HAP-1 (cell line): ENCODE results near the gene NTNG2.
"Not testable (repeated sequence)": the region's sequence is repeated elsewhere in the genome, so short reads cannot be mapped to it uniquely, and the experiment has no call there.

Experiments used
- DNase-seq, 2 experiments: peaks; one replicate each; pipeline ENCODE4 v3.0.0-alpha.2; 2016 to 2020; ENCODE audit warnings: low spot score in 2 of 2
- H3K27me3 ChIP-seq: fragments of 250-450 bp; sonication (Bioruptor Pico); 2 replicates; pipeline ENCODE4 v1.5.1; 2020; ENCODE audit warnings: low read depth, mild to moderate bottlenecking, moderate library complexity
- H3K36me3 ChIP-seq: fragments of 250-450 bp; sonication (Bioruptor Pico); replicated peaks from 2 replicates; pipeline ENCODE4 v1.5.1; 2020; ENCODE audit warnings: mild to moderate bottlenecking
- H3K4me1 ChIP-seq: fragments of 250-450 bp; sonication (Bioruptor Pico); 2 replicates; pipeline ENCODE4 v1.5.1; 2020; ENCODE audit warnings: mild to moderate bottlenecking
- H3K4me3 ChIP-seq: fragments of 250-450 bp; sonication (Bioruptor Pico); 2 replicates; pipeline ENCODE4 v1.5.1; 2020; ENCODE audit warnings: mild to moderate bottlenecking, moderate library complexity
- H3K9me3 ChIP-seq: fragments of 250-450 bp; sonication (Bioruptor Pico); 2 replicates; pipeline ENCODE4 v1.5.1; 2020; ENCODE audit warnings: mild to moderate bottlenecking, moderate library complexity
- in situ Hi-C: fragments of 300-500 bp; cut with MboI; formaldehyde crosslinking; loops from 3 replicates; pipeline ENCODE4 v1.14.3; 2020; ENCODE audit warnings: low sequenced_read_pairs, inconsistent platforms, mixed read lengths

The NTNG2 gene

GRCh38 chr9:132268725-132269352 lies 107.0 kb downstream of the NTNG2 start:
- DNase-seq, result peak; percentile 70 to 82
- Histone ChIP-seq H3K36me3 (peaks cover 60% of the 10 kb centered on the region), H3K4me3 (no peak overlapping the region), H3K9me3 (no peaks in the 10 kb centered on the region), H3K4me1 (no peaks in the 10 kb centered on the region), H3K27me3 (no peaks in the 10 kb centered on the region)
- in situ Hi-C loops, result no loop called here

DNA sequence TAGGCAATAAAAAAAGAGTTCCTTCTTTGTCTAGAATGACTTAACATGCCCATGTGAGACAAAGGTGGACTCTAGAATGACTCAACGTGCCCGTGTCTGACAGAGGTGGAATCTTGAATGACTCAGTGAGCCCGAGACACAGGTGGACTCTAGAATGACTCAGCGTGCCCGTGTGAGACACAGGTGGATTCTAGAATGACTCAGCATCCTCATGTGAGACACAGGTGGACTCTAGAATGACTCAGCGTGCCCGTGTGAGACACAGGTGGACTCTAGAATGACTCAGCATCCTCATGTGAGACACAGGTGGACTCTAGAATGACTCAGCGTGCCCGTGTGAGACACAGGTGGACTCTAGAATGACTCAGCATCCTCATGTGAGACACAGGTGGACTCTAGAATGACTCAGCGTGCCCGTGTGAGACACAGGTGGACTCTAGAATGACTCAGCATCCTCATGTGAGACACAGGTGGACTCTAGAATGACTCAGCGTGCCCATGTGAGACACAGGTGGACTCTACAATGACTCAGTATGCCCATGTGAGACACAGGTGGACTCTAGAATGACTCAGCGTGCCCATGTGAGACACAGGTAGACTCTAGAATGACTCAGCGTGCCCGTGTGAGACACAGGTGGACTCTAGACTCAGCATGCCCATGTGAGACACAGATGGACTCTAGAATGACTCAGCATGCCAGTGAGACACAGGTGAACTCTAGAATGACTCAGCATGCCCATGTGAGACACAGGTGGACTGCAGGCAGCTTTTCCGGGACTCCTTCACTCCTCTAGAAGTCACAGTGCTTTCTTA lies 108.1 kb downstream of the NTNG2 start:
- H3K27me3 ChIP-seq, in situ Hi-C loops, H3K9me3 ChIP-seq, DNase-seq, H3K4me1 ChIP-seq, H3K4me3 ChIP-seq: not testable (repeated sequence)
- H3K36me3 ChIP-seq, result peaks cover 55% of the 10 kb centered on the region

DNA sequence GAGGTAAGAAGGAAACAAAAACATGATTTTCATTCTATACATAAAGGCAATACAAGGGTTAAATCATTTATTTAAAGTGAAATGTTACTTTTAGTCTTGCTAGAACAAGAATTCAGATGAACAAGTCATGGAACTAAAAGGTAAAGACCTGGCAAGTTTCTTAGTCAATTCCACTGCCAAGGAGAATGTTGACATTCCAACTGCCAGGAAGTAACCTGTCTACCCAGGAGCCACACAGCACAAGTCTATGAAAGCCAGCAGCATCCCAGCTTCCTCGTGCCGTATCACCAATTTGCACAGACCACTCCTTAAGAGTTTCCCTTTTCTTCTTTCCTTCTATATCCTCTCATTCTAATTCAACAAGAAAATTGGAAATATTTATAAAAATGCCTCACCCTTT lies 113.0 kb downstream of the NTNG2 start:
- Histone ChIP-seq H3K27me3 (no peaks in the 10 kb centered on the region), H3K9me3 (no peaks in the 10 kb centered on the region), H3K4me3 (no peak overlapping the region), H3K4me1 (no peaks in the 10 kb centered on the region), H3K36me3 (peaks cover 71% of the 10 kb centered on the region)
- in situ Hi-C loops, result no loop called here
- DNase-seq, result no peak

DNA sequence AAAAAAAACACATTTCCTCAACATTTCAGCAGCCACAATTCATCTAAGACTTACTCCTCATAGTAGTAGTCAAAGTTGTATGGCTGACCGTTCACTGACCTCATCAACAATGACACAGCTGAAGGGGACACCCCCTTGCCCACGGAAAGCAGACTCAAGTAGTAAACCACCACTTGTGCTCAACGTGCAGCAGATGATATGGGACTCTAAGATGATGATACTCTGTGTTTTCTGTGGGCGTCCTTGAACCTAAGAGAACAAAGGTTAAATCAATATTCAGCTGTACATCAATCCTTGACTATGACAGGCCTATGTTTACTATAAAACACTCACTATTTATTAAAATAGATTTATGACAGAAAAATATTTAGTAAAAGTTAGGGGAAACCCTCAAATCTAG lies 121.3 kb downstream of the NTNG2 start:
- no peak overlapping the region for H3K4me3 ChIP-seq
- no peaks in the 10 kb centered on the region for H3K4me1 ChIP-seq
- no peaks in the 10 kb centered on the region for H3K27me3 ChIP-seq
- H3K9me3 ChIP-seq, result no peaks in the 10 kb centered on the region
- peaks cover 74% of the 10 kb centered on the region for H3K36me3 ChIP-seq
- in situ Hi-C loops, result no loop called here
- no peak for DNase-seq

DNA sequence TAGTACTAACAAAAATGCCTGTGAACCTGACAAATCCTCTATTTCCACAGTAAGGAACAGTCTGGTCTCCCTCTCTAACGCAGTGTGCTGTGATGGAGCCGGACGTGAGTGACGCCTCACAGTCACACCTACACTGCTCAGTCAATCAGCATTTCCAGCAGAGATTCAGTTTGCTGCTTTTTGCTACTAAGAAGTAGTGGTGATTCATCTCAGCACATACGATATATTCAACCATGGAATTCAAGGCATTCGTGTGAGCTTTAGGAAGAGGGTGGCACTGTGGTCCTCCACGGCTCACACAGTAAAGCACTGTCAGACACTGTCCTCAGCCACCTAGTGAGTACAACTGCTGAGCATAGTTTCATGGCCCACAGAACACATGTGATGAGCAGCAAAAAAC lies 122.0 kb downstream of the NTNG2 start:
- H3K4me3 ChIP-seq, result no peak overlapping the region
- in situ Hi-C loops, result no loop called here
- no peaks in the 10 kb centered on the region for H3K27me3 ChIP-seq
- H3K9me3 ChIP-seq, result no peaks in the 10 kb centered on the region
- peaks cover 70% of the 10 kb centered on the region for H3K36me3 ChIP-seq
- DNase-seq, result no peak
- H3K4me1 ChIP-seq, result no peaks in the 10 kb centered on the region

DNA sequence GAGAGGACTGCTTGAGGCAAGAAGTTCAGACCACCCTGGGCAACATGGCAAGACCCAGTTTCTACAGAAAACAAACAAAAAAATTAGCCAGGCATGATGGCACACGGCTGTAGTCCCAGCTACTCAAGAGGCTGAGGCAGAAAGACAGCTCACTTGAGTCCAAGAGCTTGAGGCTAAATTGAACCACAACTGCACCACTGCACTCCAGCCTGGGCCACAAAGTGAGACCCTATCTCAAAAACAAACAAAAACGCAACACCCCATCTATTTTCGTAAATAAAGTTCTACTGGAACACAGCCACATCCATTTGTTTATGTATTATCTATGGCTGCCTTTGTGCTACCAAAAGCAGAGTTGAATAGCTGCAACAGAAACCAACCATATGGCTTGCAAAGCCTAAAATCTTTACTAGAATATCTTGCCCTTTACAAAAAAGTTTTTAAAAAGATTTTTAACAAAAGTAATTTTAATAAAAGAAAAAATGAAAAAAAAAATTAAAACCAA lies 125.5 kb downstream of the NTNG2 start:
- no peaks in the 10 kb centered on the region for H3K27me3 ChIP-seq
- H3K36me3 ChIP-seq, result peaks cover 43% of the 10 kb centered on the region
- no peaks in the 10 kb centered on the region for H3K4me1 ChIP-seq
- no peak for DNase-seq
- in situ Hi-C loops, result no loop called here
- no peak overlapping the region for H3K4me3 ChIP-seq
- H3K9me3 ChIP-seq, result no peaks in the 10 kb centered on the region

DNA sequence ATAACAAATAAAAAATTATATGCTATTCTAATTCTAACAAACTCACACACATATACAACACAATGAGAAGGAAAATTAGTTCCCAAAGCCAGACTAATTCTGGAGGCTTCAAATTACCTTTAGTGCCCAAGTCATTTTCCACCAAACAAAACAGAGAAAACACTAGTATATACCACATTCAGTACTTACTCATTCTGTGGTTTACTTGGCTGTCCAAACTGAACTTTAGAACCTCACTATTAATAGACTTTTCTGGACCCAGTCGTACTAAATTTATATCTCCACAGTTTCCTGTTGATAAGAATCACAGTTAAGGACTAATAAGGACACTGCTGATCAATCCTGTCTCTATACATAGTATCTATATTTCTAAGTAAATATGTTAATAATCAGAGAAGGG lies 126.5 kb downstream of the NTNG2 start:
- no peaks in the 10 kb centered on the region for H3K4me1 ChIP-seq
- H3K36me3 ChIP-seq, result peaks cover 32% of the 10 kb centered on the region
- H3K9me3 ChIP-seq, result no peaks in the 10 kb centered on the region
- in situ Hi-C loops, result no loop called here
- DNase-seq, result no peak
- no peak overlapping the region for H3K4me3 ChIP-seq
- H3K27me3 ChIP-seq, result no peaks in the 10 kb centered on the region

- Histone ChIP-seq H3K9me3 (no peaks in the 10 kb centered on the region), H3K4me3 (no peak overlapping the region), H3K4me1 (no peaks in the 10 kb centered on the region), H3K27me3 (no peaks in the 10 kb centered on the region), H3K36me3 (peaks cover 28% of the 10 kb centered on the region)
- no peak for DNase-seq
- in situ Hi-C loops, result no loop called here
Observed at GRCh38 chr9:132288966-132289365, 127.1 kb downstream of the NTNG2 start.

DNA sequence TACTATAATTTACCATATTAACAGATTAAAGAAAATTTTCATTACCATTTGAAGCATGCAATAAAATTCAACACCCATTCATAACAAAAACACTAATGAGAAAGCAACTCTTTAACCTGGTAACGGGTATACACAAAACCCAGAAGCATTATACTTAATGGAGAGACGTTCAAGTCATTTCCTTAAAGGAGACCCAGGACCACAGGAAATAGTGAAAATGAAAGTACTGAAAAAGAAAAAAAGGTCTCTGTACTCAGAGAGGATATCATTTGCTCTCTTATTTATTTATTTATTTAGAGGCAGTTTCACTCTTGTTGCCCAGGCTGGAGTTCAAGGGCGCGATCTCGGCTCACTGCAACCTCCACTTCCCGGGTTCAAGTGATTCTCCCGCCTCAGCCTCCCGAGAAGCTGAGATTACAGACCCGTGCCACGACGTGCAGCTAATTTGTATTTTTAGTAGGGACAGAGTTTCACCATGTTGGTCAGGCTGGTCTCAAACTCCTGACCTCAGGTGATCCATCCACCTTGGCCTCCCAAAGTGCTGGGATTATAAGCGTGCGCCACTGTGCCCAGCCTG lies 131.4 kb downstream of the NTNG2 start:
- Histone ChIP-seq H3K4me3 (no peak overlapping the region), H3K9me3 (no peaks in the 10 kb centered on the region), H3K27me3 (no peaks in the 10 kb centered on the region), H3K36me3 (peaks cover 31% of the 10 kb centered on the region), H3K4me1 (no peaks in the 10 kb centered on the region)
- no peak for DNase-seq
- in situ Hi-C loops, result no loop called here
